VCaP (cell line): Measurements from ENCODE around the gene LCP2.

Experiments
- H3K27ac ChIP-seq: fragments of 450-650 bp; 2 replicates; pipeline ENCODE4 v1.5.1; 2017
- CTCF ChIP-seq: fragments of 450-650 bp; conservative IDR thresholded peaks from 2 replicates; pipeline ENCODE4 v1.5.1; 2017; ENCODE audit warnings: mild to moderate bottlenecking, moderate library complexity

The LCP2 gene

GRCh38 chr5:170302653-170303501 is 5.3 kb upstream of the LCP2 start:
- TF ChIP-seq CTCF = no peak
- H3K27ac ChIP-seq = no peak overlapping the region

DNA sequence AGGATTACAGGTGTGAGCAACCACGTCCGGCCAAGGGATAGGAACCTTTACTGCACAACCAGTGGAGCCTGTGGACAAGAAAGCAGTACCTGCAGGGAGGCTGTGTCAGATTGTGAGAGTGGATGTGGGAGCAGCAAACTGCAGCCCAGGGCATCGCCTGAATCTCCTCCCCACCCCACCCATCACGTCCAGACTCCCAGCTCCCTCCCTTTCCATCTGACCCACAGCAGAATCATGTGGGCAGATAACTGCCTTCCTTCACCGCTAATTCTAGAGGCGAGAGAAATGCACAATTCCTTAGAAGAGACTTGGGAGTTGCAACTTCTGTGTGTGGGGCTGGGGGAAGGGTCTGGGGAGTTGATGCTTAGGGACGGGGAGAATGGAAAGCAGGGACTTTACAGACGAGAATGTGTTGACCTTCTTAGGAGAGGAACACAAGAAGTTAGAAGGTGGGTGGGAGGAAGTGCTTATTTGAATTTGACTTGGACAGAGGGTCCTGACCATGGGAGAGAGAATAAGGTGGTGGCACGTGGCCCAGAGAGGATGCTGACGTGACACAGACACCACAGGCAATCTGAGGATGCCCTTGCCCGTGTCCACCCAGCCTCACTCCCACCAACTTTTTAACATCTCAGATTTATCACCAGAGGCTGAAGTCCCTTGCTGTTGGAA is 4.5 kb upstream of the LCP2 start:
- no peak for TF ChIP-seq CTCF
- H3K27ac ChIP-seq = no peak overlapping the region

- no peak overlapping the region for H3K27ac ChIP-seq
- no peak for TF ChIP-seq CTCF
Observed at GRCh38 chr5:170301149-170301548, 3.6 kb upstream of the LCP2 start.

GRCh38 chr5:170300361-170301013 is 2.9 kb upstream of the LCP2 start:
- no peak for TF ChIP-seq CTCF
- H3K27ac ChIP-seq = no peak overlapping the region

DNA sequence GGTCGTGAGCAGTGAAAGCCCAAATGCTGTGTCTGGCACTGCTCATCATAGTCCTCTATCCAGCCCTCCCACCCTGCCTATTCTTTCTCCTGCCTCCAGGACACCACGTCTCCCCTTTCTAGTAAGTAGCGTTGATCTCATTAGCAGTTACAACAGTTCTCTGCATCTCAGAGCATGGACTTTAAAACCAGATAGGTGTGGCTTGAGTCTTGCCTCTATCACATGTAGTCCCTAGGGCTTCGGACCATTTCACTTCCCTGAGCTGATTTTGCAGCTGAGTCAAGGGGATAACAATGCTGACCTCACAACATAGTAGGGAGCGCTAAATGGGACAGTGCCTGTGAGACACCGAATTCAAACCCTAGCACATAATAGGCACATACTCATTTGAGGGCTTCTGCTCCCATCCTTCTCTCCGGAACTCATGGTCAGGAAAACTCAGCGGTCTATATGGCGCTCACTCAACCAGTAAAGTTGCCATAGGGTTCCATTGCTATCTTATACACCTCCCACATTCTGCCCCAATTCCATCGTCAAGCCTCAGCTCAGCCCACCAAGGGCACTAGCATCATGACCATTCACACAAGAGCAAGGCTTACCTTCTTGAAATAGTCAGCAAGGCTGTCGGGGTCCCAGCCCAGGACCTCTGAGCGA is 515 bp downstream of the LCP2 start:
- no peak for TF ChIP-seq CTCF
- no peak overlapping the region for H3K27ac ChIP-seq

- no peak overlapping the region for H3K27ac ChIP-seq
- TF ChIP-seq CTCF = no peak
Observed at GRCh38 chr5:170296036-170296934, 1.3 kb downstream of the LCP2 start.
